GM18520 (cell line): ENCODE measurements around the gene CPT1C.
A peak's percentile ranks its signal among the peaks of the same experiment; 100 is the strongest.

Source experiments
- ATAC-seq: cut with Tn5 transposase; IDR thresholded peaks from one replicate; pipeline ENCODE4 v1.9.1; 2021; ENCODE audit not compliant: unreplicated experiment

Gene CPT1C

GRCh38 chr19:49690656-49691242, at the start of gene CPT1C:
TSS of gene CPT1C (plus strand) at chr19:49691116. CDS start at chr19:49692253, 1,137 bp downstream.
- no peak for ATAC-seq

GRCh38 chr19:49641688-49642491, 49.0 kb upstream of the CPT1C start, which contains the start of gene SCAF1:
TSS of gene SCAF1 (plus strand) at chr19:49642209. CDS start at chr19:49645027, 2,818 bp downstream.
- ATAC-seq, result peak; percentile 58

GRCh38 chr19:49642492-49643035, 48.4 kb upstream of the CPT1C start:
- ATAC-seq, result no peak

GRCh38 chr19:49643466-49643865, 47.5 kb upstream of the CPT1C start:
- no peak for ATAC-seq

- ATAC-seq, result no peak
Observed at GRCh38 chr19:49645592-49645991, 45.3 kb upstream of the CPT1C start.

- no peak for ATAC-seq
Observed at GRCh38 chr19:49645995-49646394, 44.9 kb upstream of the CPT1C start.

DNA sequence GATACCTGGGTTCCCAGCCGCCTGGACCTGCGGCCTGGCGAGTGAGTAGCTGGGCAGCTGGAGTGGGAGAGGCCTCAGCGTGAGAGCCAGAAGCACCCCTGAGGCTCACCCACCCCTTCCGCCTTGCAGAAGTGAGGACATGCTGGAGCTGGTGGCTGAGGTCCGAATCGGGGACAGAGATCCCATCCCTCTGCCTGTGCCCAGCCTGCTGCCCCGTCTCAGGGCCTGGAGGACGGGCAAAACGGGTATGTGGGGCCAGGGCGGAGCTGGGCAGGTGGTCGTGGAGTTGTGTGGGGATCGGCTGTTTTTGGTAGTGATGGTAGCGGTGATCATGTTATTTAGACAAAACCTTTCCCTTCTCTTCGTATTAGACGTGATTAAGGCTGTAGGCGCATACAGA, 44.3 kb upstream of the CPT1C start:
- no peak for ATAC-seq

GRCh38 chr19:49651029-49651819, 39.7 kb upstream of the CPT1C start:
- ATAC-seq, result no peak

DNA sequence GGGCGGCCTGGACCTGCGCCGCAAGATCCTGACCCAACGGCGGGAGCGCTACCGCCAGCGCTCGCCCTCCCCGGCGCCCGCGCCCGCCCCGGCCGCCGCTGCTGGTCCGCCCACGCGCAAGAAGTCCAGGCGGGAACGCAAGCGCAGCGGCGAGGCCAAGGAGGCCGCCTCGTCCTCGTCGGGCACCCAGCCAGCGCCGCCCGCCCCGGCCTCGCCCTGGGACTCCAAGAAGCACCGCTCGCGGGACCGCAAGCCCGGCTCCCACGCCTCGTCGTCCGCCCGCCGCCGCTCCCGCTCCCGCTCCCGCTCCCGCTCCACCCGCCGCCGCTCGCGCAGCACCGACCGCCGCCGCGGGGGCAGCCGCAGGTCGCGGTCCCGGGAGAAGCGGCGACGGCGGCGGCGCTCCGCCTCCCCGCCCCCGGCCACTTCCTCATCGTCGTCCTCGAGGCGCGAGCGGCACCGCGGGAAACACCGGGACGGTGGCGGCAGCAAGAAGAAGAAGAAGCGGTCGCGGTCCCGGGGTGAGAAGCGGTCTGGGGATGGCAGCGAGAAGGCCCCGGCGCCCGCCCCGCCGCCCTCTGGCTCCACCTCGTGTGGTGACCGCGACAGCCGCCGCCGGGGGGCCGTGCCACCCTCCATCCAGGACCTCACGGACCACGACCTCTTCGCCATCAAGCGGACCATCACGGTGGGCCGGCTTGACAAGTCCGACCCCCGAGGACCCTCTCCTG, 38.9 kb upstream of the CPT1C start:
- no peak for ATAC-seq

DNA sequence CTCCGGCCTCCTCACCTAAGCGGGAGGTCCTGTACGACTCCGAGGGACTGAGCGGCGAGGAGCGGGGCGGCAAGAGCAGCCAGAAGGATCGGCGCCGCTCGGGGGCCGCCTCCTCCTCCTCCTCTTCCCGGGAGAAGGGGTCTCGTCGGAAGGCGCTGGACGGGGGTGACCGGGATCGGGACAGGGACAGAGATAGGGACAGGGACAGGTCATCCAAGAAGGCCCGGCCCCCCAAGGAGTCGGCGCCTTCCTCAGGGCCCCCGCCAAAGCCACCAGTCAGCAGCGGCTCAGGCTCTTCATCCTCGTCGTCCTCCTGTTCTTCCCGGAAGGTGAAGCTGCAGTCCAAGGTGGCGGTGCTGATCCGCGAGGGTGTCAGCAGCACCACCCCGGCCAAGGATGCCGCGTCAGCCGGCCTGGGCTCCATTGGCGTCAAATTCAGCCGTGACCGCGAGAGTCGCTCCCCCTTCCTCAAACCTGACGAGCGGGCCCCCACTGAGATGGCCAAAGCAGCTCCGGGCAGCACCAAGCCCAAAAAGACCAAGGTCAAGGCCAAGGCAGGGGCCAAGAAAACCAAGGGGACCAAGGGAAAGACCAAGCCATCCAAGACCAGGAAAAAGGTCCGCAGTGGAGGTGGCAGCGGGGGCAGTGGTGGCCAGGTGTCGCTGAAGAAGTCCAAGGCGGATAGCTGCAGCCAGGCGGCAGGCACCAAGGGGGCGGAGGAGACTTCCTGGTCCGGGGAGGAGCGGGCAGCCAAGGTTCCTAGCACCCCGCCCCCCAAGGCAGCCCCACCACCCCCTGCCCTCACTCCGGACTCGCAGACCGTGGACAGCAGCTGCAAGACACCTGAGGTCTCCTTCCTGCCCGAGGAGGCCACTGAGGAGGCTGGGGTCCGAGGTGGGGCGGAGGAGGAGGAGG, 38.1 kb upstream of the CPT1C start:
- ATAC-seq, result no peak

- no peak for ATAC-seq
Observed at GRCh38 chr19:49653466-49653806, 37.5 kb upstream of the CPT1C start.

GRCh38 chr19:49654581-49654980, 36.3 kb upstream of the CPT1C start:
- no peak for ATAC-seq

DNA sequence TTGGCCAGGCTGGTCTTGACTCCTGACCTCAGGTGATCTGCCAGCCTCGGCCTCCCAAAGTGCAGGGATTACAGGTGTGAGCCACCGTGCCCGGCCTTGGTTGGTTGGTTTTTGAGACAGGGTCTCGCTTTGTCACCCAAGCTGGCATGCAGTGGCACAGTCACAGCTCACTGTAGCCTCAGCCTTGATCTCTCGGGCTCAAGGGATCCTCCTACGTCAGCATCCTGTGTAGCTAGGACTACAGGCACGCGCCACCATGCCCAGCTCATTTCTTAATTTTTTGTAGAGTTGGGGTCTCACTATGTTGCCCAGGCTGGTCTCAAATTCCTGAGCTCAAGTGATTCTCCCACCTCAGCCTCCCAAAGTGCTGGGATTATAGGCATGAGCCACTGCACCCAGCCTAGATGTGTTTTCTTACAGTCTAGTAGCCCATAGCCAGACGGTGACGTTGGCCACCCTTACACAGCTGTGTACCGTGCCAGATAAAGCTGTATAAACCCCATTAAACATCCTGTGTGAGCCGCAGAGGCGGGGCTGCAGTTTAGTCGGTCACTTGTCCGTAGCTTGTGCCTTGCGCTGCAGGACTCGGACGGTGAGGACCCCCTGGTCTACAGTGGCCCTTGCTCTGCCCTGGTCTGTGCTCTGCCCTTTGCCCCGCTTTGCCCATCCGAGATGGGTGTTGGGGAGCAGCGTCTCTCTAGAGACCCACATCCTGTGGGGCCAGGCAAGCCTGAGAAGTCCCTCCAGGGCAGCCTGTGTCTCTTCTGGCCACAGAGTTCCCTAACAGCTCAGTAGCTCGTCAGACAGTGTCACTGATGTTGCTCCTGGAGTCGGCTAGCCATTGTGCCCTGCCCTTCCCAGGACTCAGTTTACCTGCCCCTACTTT, 35.1 kb upstream of the CPT1C start:
- ATAC-seq, result no peak

DNA sequence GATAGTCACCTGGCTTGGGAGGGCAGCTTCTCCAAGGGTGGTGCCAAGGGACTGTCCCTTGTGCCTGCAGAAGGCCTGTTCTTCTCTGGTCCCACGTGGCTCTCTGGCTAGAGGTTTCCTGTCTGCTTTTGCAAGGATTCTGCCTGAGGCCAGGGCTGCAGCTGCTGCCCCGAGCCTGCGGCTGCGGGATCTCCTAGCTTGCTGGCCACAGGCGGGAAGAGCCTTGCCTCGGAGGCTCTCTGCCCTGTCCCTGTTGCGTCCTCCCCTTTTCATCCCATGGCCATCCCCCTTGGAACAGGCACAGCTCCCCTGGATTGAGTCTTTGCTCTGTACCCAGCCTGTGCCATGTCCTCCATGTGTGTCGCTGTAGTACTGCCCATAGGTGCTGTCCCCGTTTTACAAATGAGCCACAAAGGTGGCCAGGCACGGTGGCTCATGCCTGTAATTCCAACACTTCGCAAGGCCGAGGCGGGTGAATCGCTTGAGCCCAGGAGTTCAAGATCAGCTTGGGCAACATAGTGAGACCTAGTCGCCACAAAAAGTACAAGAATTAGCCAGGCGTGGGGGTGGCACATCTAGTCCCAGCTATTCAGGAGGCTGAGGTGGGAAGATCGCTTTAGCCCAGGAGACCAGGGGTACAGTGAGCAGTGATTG, 34.3 kb upstream of the CPT1C start:
- ATAC-seq, result no peak

DNA sequence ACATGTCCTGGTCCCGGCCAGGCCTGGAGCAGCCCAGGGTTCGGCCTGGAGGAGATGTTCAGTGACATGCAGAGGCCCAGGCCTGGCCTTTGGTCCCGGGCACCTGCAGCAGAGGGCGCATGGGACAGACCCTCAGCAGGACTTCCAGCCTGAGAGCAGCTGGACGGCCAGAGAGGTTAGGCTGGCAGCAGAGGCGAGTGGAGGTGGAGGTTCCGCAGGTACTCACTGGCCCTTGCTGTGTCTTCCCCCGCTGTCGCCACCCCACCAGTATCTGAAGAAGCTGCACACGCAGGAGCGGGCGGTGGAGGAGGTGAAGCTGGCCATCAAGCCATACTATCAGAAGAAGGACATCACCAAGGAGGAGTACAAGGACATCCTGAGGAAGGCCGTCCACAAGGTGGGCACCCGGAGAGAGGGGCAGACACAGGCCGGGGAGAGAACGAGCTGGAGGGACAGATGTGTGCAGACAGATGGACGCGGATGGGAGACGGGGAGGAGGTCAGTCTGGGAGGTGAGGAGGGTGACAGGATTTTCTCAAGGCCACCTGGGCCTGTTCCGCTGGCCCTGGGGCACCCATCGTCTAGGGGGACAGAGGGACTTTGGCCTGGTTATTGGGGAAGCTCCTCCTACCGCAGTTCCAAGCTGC, 33.3 kb upstream of the CPT1C start:
- no peak for ATAC-seq

DNA sequence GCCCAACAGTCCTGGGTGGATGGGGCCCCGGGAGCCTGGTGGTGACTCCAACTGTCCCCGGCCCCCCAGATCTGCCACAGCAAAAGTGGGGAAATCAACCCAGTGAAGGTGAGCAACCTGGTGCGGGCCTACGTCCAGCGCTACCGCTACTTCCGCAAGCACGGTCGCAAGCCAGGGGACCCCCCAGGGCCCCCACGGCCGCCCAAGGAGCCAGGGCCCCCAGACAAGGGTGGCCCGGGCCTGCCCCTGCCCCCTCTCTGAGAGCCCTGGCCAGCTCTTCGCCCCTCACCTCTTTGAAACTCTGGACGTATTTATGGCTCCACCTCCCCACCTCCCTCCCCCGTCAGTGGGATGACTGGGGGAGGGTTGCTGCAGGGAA, 32.8 kb upstream of the CPT1C start:
- ATAC-seq, result no peak

- ATAC-seq, result no peak
Observed at GRCh38 chr19:49658566-49659442, 32.1 kb upstream of the CPT1C start.
